GM19035 (cell line): ENCODE results near the gene FANCE.
A peak's percentile ranks its signal among the peaks of the same experiment; 100 is the strongest.

Source experiments
- ATAC-seq: cut with Tn5 transposase; IDR thresholded peaks from one replicate; pipeline ENCODE4 v1.9.1; 2021; ENCODE audit not compliant: unreplicated experiment

The FANCE gene

GRCh38 chr6:35452183-35453090 lies at the start of gene FANCE:
Gene FANCE, plus strand, starts transcription at chr6:35452338. Its CDS starts 208 bp downstream, at chr6:35452546.
- ATAC-seq, result peak; percentile 95

GRCh38 chr6:35402856-35403191 lies 49.3 kb upstream of the FANCE start:
- ATAC-seq, result no peak

- ATAC-seq, result no peak
Measured at GRCh38 chr6:35403544-35404442, 48.3 kb upstream of the FANCE start.

GRCh38 chr6:35406711-35407485 lies 45.2 kb upstream of the FANCE start:
- no peak for ATAC-seq

GRCh38 chr6:35409245-35409644 lies 42.9 kb upstream of the FANCE start:
- no peak for ATAC-seq

GRCh38 chr6:35410131-35410530 lies 42.0 kb upstream of the FANCE start:
- no peak for ATAC-seq

GRCh38 chr6:35411066-35411465 lies 41.1 kb upstream of the FANCE start:
- ATAC-seq, result no peak

GRCh38 chr6:35412102-35412501 lies 40.0 kb upstream of the FANCE start:
- ATAC-seq, result no peak

- no peak for ATAC-seq
Measured at GRCh38 chr6:35413911-35414310, 38.2 kb upstream of the FANCE start.

- no peak for ATAC-seq
Measured at GRCh38 chr6:35415065-35415891, 36.9 kb upstream of the FANCE start.

GRCh38 chr6:35417979-35418661 lies 34.0 kb upstream of the FANCE start:
- no peak for ATAC-seq

- ATAC-seq, result no peak
Measured at GRCh38 chr6:35419417-35419816, 32.7 kb upstream of the FANCE start.

GRCh38 chr6:35419961-35420360 lies 32.2 kb upstream of the FANCE start:
- ATAC-seq, result no peak

- ATAC-seq, result no peak
Measured at GRCh38 chr6:35425284-35425683, 26.9 kb upstream of the FANCE start.

- no peak for ATAC-seq
Measured at GRCh38 chr6:35426074-35426473, 26.1 kb upstream of the FANCE start.

- no peak for ATAC-seq
Measured at GRCh38 chr6:35427435-35427834, 24.7 kb upstream of the FANCE start.

GRCh38 chr6:35427851-35428321 lies 24.3 kb upstream of the FANCE start:
- ATAC-seq, result no peak

GRCh38 chr6:35428421-35429149 lies 23.6 kb upstream of the FANCE start:
- ATAC-seq, result no peak

- no peak for ATAC-seq
Measured at GRCh38 chr6:35429463-35429862, 22.7 kb upstream of the FANCE start.
